Measurements from ENCODE around the gene RAPGEF5.

GRCh38 chr7:22202141-22202540, 154.8 kb downstream of the RAPGEF5 start:
- TF ChIP-seq, protein P1, sequence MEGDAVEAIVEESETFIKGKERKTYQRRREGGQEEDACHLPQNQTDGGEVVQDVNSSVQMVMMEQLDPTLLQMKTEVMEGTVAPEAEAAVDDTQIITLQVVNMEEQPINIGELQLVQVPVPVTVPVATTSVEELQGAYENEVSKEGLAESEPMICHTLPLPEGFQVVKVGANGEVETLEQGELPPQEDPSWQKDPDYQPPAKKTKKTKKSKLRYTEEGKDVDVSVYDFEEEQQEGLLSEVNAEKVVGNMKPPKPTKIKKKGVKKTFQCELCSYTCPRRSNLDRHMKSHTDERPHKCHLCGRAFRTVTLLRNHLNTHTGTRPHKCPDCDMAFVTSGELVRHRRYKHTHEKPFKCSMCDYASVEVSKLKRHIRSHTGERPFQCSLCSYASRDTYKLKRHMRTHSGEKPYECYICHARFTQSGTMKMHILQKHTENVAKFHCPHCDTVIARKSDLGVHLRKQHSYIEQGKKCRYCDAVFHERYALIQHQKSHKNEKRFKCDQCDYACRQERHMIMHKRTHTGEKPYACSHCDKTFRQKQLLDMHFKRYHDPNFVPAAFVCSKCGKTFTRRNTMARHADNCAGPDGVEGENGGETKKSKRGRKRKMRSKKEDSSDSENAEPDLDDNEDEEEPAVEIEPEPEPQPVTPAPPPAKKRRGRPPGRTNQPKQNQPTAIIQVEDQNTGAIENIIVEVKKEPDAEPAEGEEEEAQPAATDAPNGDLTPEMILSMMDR (IDR thresholded peaks at IDR 0.05), result no peak
- TF ChIP-seq POLR2A (IDR thresholded peaks at IDR 0.05), result no peak
